Left kidney (tissue), 2 donors: Measurements from ENCODE around the gene LYPD5. TPM values are rescaled to one million over a fixed set of nuclear protein-coding genes. Genes with fewer than 3 reads are reported as not detected.
"Not testable (repeated sequence)": the region's sequence is repeated elsewhere in the genome, so short reads cannot be mapped to it uniquely, and the experiment has no call there.

Source experiments
- DNase-seq: peaks from one replicate; pipeline ENCODE4 v3.0.0-alpha.2; 2013
- polyA plus RNA-seq: library from polyadenylated mRNA; unstranded; fragments of 120-200 nt; gene quantifications from one replicate; pipeline ENCODE4 v1.2.1, GENCODE V29; 2013; ENCODE audit not compliant: insufficient read length

The LYPD5 gene
- polyA plus RNA-seq, 1 donor: 0.33 TPM

DNA sequence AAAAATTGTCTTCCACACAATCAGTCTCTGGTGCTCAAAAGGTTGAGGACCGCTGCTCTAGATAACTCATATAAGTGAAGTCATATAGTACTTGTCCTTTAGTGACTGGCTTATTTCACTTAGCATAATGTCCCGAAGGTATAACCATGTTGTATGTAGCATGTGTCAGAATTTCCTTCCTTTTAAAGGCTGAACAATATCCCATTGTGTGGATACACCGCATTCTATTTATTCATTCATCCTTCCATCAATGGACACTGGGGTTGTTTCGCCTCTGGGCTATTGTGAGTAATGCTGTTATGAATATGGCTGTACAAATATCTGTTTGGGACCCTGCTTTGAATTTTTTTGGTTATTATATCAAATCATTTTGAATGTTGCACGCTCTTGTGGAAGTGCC is 4.6 kb upstream of the LYPD5 start:
- no peak for DNase-seq

DNA sequence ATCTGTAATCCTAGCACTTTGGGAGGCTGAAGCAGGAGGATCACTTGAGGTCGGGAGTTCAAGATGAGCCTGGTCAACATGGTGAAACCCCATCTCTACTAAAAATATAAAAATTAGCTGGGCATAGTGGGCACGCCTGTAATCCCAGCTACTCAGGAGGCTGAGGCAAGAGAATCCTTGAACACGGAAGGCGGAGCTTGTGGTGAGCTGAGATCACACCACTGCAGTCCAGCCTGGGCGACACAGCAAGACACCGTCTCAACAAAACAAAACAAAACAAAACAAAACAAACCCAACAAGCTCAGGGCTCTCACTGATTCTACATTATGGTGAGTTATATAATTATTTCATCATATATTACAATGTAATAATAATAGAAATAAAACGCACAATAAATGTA is 4.2 kb upstream of the LYPD5 start:
- DNase-seq: not testable (repeated sequence)

DNA sequence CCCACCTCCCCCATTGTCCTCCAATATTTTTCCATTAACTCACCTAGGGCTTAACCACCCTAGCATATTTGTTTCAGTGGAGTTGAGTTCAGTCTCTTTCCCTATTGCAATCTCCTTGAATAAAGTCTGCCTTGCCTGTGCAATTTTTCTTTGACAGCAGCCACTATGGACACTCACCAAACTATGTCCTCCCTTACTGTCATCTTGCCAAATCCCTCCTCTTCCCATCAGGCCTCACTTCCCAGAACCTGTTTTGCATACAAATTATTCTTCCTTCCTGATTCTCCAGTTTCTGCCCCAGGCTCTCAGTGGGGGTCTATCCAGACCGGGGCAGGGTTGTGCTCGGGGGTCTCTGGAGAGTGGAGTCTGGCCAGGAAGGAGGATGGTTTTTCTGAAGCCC is 2.2 kb upstream of the LYPD5 start:
- DNase-seq: no peak

DNA sequence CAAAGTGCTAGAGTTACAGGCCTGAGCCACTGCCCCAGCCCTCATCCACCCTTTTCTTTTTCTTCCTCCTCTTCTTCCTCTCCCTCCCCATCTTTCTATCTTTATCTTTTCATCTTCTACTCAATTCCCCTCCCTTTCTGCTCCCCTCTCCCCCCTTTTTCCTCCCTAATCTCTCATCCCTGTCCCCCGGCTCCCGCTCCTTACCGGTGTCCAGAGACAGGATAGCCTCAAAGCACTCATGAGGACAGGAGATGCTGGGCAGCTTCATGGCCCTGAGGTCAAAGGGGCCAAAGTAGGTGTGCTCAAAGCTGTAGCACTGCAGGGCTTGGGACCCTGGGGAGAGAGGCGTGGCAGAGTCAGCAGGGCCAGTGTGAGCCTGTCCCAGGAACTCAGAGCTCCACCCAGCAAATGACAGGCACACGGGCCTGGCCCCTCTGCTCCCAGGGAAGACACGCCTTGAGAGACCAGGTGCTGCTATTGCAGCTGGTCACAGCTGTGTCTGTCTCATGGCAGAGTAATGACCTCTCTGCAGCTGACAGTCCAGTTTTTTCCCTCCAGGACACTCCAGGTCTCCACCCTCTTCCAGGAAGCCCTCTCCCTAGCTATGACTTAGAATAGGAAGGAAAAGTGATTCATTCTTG is 2.6 kb downstream of the LYPD5 start:
- no peak for DNase-seq

DNA sequence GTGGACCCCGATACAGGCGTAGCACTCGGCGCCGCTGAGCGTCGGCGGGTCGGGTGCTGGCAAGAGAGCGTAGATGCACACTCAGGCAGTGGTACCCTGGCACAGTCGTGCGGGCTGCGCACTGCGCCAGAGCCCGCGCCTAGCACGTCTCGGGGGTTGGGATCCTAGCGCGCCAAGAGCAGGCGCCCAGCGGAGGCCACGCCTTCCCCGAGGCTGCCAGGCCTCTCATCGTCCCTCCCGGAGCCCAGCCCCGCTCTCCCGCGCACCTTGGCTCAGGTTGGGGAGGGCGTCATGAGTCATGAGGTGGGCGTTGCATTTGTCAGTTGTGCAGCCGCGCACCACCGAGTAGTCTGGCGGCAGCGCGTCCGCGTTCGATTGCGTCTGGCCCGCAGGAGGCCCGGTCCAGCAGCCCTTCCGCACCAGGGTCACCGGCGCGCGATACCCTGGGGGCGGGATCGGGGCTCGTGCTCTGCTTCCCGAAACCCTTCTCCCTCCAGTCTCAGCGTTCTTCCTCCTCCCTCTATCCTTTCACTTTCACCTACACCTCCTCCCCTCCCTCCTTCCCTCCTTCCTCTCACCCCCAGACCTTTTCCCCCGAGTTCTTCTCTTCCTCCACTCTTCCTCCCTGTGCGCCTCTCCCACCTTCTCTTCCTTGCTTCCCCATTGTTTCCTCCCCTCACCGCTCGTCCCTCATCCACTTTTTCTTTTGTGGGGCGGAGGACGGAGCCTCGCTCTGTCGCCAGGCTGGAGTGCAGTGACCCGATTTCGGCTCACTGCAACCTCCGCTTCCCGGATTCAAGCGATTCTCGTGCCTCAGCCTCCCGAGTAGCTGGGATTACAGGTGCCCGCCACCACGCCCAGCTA is 3.5 kb downstream of the LYPD5 start:
- peak; percentile 30 for DNase-seq

DNA sequence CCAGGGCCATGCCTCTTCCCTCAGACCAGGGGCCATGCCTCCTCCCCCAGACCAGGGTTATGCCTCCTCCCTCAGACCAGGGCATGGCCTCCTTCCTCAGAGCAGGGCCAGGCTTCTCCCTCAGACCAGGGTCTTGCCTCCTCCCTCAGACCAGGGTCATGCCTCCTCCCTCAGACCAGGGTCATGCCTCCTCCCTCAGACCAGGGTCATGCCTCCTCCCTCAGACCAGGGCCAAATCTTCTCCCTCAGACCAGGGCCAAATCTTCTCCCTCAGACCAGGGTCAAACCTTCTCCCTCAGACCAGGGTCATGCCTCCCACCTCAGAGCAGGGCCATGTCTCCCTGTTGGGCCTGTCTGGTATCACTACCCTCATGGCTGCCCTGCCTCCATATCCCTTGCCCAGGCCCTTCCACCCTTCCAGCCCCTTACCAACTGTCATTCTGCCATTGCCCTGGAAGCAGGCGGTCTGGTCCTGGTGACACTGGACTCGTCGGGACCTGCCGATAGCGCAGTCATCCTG is 4.2 kb downstream of the LYPD5 start:
- no peak for DNase-seq

DNA sequence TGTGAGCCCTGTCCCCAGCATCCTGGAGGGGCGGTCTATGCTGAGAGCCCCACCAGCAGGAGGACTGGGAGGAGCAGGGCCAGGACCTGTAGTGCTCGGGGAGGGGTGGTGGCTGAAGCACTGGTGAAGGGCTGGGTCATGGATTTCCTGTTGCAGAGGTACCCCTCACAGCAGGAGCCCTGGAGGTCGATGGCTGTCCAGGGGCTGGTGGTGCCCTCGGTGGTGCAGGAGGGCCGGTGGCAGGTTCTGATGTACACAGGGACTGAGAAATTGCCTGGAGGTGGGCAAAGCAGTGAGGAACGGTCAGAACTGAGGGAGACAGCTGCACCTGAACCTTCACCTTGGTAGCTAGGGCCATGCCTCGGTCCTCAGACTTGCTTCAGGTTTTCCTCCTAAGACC is 4.7 kb downstream of the LYPD5 start:
- DNase-seq: no peak

DNA sequence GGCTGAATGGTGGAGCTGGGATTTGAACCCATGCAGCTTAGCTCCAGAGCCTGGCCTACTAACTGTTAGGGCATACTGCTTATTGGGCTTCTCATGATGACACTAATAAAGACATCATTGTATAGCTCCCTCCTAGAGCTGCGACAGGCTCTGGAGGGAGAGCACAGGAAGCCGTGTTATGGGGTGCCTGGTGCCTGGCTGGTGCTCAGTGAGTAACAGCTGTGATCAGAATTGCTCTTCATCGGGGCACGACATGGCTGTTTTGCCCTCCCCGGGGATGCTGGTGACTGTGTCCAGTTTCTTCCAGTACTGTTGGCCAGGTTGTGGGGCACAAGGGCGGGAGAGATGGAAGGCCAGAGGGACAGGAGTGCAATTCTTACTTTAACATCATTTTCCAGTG is 5.1 kb downstream of the LYPD5 start:
- no peak for DNase-seq

DNA sequence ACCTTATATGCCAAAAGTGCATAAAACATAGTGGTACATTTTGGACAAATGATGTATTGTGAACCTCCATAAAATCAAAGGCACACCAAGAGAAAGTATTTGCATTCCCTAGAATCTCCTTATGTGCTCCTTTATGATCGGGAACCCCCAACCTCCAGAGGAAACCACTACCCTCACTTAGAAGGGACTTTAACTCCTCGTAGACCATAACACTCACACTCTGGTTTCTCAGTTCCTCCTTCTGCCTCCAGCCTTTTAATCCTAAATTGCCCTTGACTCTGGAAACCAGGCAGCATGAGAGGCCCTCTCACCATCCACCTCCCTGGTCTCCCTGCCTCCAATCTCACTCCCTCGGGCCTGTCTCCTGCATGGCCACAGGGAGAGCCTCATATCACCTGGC is 11.7 kb downstream of the LYPD5 start:
- no peak for DNase-seq

DNA sequence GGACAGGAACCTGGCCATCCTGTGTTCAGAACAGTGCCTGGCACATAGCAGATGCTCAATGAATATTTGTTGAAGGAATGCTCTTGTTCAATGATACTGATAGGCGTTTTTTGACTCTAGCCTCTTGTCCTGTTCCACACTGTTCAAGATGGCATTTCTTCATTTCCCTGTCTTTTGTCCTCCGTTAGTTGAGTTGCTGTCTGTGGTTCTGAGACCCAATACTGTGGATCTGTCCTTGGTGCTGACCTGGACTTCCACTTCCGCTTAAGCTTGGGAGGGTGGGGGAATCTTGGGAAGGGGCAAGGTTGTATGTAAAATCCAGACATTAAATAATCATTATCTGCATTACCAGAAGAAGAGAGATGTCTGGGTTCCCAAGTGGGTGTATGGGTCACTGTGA is 13.2 kb downstream of the LYPD5 start:
- no peak for DNase-seq

DNA sequence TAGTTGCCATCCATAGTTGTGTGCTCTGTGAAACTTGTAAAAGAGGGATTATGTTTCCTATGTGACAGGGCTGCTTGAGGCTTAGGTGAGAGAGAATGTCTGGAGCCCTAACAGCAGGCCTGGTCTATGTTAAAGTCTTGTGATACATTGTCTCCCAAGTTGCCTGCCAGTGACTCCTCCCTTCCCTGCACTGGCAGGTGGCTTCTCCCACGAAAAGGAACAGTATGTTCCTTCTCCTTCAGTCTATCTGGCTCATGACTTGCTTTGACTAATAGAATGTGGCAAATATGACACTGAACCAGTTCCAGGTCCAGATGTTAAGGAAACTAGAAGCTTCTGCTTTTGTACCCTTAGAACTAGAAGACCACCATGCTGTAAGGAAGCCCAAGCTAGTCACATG is 15.6 kb downstream of the LYPD5 start:
- no peak for DNase-seq

DNA sequence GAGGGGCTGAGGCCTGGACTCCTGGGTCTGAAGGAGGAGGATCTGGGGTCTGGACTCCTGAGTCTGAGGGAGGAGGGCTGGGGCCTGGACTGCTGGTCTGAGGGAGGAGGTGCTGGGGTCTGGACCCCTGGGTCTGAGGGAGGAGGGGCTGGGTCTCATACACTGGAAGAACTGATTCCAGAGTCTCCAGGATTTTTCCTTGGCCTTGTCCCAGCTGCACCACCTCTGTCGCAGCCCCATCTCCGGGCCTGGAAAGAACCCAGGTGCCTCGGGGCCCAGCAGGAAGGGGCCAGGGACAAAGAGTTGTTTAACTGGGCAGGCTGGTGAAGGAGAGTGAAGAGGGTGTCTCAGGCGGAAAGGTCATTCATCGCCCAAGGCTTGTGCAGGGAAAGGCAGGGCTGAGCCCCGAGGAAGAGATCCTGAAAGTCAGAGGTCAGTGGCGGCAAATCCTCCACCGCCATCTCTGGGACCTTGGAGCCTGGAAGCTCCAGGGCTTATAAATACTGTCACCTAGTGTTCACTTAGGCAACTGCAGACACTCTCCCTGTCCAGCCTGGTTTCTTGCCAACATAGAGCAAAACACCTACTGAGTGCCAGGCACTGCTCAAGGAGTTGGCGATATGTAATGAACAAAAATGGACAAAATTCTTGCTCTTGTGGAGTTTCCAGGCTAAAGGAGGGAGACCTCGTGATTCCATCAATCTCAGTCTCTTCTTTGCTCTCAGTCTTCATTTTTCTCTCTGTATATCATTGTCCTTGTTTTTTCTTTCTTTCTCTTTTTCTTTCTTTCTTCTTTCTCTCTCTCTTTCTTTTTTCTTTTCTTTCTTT is 17.1 kb downstream of the LYPD5 start:
- no peak for DNase-seq

DNA sequence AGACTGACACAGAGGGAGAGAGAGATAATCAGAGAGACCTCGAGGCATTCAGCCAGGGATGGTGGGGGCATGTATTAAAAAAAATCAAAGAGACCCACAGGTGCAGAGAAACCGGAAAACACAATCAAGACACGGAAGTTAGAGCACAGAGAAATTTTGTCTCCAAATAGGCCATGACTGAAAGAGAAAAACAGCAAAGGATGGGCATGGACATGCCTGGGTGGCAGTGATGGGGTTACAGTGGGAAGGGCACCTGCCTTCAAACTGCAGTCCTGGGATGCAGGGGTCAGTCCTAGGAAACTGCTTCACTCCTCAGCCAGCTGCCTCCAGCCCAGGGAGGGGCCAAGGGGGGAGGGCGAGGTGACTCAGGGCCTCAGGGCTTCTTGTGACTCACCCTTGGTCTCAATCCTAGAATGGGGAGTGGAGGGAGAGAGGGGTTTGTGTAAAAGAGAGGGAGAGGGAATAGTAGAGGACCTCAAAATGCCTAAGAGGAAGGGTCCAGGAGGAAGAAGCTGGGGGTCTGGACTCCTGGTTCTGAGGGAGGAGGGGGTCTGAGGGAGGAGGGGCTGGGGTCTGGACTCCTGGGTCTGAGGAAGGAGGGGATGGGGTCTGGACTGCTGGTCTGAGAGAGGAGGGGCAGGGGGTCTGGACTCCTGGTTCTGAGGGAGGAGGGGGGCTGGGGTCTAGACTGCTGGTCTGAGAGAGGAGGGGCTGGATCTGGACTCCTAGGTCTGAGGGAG is 17.8 kb downstream of the LYPD5 start:
- no peak for DNase-seq

DNA sequence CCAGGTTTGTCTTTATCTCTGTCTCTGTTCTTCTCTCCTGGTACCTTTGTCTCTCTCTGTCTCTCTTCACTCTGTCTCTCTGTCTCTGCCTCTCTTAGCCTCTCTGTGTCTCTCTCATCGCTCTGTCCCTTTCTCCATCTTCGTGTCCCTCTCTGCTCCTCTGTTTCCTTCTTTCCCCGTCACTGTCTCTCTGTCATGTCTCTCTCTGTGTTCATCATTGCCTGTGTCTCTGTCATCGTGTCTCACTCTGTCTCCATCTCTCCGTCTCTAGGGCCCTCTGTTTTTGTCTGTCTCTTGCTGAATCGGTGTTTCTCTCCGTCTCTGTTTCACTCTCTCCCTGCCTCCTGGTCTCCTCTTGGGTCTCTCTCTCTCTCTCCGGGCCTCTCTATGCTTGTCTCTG is 18.6 kb downstream of the LYPD5 start:
- DNase-seq: no peak

DNA sequence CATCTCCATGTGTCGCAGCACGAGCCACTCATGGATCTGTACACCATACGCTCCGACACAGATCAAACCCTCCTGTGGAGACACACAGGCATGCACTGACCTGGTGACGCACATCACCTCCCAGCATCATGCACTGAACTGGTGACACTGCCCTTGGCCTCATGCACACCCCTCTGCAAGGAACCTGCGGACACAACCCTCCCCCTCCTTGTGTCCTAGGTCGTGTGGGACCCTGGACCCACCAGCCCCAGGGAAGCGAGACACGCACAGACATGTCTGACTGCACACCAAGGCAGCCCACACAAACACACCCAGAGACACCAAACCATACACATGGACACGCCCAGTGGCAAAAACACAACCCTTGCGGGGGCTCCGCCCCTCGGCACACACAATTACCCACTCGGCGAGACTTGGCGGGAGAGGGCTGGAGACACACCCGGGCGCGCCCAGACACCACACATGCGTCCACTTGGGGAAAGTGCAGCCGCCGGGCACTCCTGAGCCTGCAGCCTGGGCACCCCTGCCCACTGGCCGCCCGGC is 19.5 kb downstream of the LYPD5 start:
- DNase-seq: no peak

DNA sequence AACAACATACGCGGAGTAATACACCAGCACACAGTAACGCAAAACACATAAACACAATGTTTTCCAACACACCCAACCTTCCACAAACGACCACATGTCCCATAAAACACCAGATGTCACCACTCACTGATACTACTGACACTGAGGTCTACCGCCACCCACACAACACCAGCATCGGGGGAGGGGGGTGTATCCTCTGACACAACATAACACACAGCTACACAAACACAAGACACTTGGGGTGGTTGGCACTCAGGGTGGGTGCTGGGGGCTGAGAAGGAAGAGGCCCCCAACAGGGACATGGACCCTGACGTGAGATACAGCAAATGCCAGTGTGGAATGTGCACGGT is 20.0 kb downstream of the LYPD5 start:
- DNase-seq: no peak

DNA sequence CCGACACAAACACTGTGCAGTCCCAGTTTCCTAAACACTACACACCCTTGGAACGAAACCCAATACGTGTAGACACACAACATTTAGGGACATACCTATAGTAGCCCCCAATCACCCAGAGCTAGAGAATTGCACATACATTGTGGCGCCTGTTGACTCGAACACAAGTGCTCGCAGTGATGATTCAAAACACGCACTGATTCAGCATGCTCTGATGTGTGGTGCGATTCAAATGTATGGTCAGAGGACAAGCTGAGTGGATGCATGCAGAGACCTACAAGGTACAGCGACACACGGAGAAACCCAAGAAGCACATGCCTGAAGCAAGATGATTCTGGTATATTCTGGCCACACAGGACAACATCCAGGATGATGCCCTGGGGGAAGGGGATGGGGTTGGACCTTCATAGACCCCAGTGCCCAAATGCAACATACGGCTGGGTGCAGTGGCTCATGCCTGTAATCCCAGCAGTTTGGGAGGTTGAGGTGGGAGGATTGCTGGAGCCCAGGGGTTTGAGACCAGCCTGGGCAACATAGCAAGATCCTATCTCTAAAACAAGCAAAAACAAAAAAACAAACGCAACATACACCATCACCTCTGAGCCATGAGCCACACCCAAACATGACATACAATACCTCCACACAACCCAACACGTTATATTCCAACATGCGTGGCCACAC is 20.5 kb downstream of the LYPD5 start:
- DNase-seq: no peak

DNA sequence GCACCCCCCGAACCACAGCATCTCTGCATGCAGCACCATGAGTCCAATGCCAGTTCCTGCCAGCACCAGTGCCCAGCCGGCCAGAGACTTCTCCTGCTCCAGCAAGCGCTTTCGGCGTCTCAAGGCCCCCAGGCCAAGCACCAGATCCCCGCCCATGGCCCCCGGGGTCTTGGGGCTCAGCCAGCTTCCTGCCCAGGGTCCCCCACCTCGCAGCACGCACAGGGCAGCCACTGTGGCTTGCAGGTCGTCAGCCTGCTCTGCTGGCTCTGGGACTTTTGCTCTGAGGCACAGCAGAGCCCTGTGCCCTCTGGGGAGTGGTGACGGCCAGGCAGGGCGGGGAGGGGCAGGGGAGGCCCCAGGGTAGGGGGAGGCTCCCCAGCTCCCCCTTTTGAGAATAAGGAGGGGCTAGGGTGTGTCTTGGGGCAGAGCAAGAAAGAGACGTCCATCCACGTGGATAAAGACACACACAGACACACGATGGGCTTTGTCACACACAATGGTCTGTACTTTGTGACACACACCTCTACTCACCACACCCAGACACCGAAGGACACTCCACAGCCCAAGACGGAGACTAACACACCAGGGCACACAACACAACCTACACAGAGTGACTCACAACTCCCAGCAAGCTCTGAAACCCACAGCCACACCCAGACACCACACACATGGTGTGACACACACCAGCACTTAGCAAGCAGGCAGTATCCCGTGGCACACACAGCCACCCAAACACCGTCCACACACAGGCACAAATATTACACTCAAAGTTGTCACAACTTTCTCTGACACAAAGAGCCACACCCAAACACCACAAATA is 21.3 kb downstream of the LYPD5 start, which contains the start of gene KCNN4:
Gene KCNN4, minus strand, starts transcription at position 268 of the 820 bp plus-strand sequence. Its CDS starts 112 bp downstream, at position 156.
- no peak for DNase-seq

DNA sequence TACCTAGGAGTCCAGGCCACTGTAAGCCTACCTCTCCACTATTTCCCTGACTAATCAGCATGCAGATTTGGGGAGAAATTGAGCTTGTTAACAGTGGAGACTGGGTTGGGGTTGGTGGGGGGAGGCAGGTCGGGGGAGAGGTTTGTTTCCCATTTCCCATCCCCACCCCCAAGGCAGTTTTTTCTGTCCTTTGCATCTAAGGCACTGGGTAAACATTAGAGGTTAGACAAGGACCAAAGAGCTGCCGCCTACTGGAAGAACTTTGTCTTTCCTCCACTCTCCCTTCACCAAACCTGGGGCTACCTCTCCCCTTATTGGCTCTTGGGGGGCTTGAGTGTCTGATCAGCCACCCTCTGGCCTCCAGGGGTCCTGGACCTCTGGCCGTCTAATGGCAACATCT is 22.4 kb downstream of the LYPD5 start:
- no peak for DNase-seq
